Adrenal gland (tissue), 5 donors: ENCODE results near the gene ZNF562.

ENCODE experiments used
- POLR2A ChIP-seq, 2 donors: fragments of 450-650 bp; IDR thresholded peaks; one replicate each; pipeline ENCODE4 v1.6.1; 2017; ENCODE audit warnings: antibody characterized with exemption in 2 of 2, mild to moderate bottlenecking in 2 of 2, moderate library complexity in 1 of 2
- TF ChIP-seq, protein P1 (sequence below), 6 experiments: fragments of 450-650 bp in 4 of 6; fragments of 200-600 bp in 2 of 6; sonication (generic) in 1 of 6; IDR thresholded peaks; 1 replicate in 5 of 6; 2 replicates in 1 of 6; pipeline versions ENCODE4 v1.5.1 to v1.8.0; 2016 to 2021; ENCODE audit warnings: antibody characterized with exemption in 6 of 6, mild to moderate bottlenecking in 2 of 6, moderate library complexity in 1 of 6
- donor health status: DM: no; HTN: no; CAD: no.

DNA sequence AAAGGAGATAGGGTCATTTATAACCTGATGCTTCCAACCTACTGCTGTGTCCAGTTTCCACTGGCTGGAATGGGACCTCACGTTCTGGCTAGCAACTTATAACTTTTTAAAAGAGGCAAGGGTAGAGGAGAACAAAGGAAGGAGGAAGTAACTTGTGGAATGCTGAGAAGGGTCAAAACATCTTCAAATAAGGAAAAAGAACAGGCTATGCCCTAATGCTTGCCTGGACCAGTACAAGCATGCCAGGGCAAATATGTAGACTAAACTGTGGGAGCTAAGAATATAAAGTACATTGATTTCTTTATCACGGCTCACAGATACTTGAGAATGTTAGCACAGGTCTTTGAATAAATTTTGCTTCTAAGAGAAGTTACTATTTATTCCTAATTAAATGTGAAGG, 52.4 kb downstream of the ZNF562 start:
- TF ChIP-seq, protein P1, sequence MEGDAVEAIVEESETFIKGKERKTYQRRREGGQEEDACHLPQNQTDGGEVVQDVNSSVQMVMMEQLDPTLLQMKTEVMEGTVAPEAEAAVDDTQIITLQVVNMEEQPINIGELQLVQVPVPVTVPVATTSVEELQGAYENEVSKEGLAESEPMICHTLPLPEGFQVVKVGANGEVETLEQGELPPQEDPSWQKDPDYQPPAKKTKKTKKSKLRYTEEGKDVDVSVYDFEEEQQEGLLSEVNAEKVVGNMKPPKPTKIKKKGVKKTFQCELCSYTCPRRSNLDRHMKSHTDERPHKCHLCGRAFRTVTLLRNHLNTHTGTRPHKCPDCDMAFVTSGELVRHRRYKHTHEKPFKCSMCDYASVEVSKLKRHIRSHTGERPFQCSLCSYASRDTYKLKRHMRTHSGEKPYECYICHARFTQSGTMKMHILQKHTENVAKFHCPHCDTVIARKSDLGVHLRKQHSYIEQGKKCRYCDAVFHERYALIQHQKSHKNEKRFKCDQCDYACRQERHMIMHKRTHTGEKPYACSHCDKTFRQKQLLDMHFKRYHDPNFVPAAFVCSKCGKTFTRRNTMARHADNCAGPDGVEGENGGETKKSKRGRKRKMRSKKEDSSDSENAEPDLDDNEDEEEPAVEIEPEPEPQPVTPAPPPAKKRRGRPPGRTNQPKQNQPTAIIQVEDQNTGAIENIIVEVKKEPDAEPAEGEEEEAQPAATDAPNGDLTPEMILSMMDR (IDR thresholded peaks at IDR 0.05): no peak
- TF ChIP-seq POLR2A (IDR thresholded peaks at IDR 0.05): no peak
